ENCODE data around the gene RHOBTB1.

RHOBTB1 gene

DNA sequence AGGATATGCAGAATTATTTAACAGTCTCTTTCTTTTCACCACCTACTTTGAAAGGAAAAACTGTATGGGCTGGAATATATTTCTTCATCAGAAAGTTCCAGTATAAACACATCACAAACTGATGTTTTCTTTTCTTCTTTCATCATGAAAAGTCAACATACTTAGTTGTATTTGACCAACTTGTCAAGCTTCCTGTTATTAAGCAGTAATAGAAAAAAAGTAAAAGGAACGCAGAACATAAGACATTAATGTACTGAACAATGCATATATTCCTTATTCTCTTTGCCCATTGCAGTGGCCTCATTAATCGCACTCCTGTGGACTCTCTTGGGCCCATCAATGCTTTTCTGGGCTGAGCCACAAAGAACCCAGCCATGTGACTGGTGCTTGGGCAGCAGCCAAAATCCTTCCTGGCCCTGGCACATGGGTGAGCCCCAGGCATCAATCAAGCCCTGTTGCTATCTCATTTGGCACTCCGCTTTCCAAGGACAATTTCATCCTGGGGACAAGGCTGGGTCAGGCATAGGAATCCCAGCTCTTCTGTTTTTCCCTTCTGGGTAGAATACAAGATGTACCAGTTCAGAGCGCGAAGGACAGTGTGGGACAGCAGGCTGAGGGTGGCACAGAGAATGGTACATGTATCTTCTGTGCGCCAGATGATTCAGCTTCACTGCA lies 42.3 kb downstream of the RHOBTB1 start:
- no peak for DNase-seq

DNA sequence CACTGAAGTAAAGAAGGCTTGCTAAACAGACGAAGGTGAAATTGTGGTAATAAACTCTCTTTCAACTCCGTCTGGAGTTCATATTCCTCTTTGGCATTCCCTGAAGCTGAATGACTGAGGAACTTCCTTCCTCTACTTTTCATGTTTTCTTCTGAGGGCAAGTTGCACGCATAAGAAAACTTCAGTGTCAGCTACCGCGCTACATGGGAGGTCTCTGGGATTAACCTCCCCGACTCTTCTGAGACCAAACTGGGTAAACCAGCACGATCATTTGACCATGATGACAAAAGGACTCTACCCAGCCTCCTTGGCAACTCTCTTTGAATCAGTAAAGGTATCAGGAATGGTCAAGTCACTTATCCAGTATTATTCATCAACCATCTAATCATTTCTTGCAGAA lies 44.7 kb downstream of the RHOBTB1 start:
- no peak for DNase-seq

DNA sequence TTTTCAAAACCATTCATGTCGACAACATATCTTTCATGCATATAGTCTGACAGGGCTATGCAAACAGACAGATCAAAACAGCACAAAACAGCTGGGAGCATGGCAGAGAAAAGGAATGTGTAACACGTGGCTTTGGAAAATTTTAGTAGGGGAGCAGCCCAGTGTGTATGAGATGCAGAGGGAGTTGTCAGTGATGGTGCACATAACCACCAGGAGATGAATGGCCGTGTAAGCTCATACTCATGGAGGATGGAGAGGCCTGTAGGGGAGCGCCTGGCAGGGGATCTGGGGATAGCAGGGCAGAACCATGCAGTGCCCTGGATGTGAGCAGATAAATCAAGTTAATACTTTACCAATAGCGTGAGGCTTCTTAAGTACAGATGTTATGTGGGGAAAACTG lies 45.7 kb downstream of the RHOBTB1 start:
- DNase-seq = no peak

DNA sequence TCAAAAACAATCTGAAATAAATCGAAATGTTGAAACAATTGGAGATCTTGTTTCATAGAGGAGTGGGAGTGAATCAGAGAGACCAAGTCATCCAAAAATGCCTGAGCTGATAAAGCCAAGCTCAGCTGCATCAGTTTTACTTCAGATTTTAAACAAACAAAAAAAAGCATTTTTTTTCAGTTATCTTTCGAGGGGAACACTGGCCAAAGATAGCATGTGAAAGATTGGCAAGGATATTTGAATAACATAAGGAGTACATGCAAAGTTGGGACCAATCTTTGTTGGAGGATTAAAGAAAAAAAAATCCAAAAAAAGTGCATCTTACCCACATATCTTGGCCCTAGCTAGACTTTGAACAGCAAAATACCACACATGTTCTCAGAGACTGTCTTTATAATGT lies 47.2 kb downstream of the RHOBTB1 start:
- DNase-seq = no peak

DNA sequence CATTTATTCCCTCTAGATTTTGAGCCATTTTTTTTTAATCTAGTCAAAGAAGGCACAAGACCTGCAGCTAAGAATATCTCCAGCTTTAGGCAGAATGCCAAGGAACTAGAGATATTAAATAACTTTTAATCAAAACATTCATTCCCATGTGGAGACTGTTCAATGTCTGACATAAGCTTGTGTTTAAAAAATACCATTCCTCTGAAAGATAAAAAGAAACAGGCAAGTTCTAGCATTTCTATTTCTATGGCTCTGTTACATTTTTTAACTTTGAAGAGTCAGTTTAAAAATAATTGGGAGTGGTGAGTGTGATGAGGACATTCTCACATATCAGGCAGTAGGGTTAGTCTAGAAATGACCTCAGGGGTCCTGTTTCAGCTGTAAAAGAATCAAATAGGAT lies 48.0 kb downstream of the RHOBTB1 start:
- DNase-seq = no peak

DNA sequence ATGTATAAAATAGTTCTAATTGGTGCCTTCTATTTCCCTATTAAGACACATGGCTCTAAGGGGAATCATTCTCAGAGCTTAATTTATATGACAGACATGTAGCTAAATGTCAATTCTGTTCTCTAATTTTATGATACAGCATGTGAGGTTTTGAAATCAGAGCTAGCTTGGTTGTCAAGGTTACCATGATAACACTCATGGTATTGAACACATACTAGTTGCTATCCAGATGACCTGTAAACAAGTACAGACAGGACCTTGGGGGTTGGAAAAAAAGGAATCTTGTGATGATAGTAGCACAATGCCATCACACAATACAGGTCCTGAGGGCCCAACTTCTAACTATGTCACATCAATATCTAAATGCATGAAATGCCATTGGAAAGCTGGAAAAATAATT lies 49.2 kb downstream of the RHOBTB1 start:
- no peak for DNase-seq

DNA sequence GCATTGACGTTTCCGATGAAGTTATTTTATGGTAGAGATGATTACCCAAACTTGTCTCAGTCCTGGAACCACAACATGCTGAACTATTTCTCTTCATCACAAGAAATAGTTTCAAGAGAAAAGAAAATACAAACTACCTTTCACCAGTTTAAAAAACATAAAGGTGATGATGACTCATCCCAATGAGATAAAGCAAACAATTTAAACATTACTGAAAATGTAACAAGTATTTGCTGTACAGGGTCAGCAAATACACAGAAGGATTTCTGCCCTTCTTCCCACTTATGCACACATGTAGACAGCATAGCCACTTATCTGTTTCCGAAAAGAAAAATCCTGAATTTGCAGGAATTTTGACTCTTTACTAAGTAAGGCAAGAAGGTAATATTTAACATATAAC lies 50.8 kb downstream of the RHOBTB1 start:
- no peak for DNase-seq

DNA sequence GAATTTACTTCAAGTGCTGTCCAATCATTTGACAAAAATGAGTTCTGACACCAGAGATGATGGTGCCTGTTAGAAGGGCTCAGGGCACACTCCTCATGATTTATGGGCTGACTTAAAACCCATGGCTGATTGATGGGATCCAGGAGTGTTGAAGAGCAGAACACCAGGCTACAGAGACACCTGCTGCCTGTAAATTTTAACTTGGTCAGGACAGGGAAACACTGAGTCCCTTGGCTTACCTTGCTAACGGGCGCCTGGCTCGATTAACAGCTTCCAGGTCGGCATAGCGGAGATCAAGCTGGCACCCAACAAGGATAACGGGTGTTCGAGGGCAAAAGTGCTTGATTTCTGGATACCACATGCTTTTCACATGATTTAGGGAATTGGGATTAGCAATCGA lies 51.4 kb downstream of the RHOBTB1 start:
- no peak for DNase-seq

DNA sequence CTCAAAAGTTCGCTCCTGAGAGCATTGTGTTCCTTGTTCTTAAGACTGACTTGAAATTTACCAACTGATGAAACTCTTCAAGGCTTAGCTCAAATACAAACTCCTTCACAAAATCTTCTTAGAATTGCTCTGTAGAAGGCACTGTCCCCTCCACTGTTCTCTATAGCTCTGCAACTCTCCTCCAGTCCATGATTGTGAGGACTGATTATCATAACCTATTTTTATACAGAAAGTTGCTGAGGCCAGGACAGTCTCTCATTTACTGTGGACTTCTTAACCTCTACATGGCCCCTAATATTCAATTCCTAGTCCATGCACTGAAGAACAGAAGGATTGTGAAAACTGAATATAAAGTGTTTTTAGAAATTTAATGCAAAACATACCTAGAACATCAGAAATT lies 53.2 kb downstream of the RHOBTB1 start:
- no peak for DNase-seq

DNA sequence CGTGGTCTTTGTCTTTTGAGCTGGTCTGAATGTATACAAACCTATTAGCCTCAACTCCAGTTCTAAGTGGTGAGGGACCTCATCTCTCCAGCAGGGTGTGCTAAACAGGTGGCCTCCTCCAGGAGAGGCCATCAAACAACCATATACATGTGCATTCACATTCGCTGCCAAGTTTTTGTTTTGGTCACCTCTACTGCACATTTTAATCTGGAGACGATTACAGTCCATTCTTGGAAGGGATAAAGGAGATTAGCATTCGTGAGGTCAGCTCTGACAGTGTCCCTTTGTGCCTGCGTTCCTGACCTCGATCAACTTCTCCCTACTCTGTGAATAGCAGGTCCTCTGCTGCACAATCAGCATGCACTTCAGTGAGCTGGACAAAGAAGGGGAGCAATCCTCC lies 60.8 kb downstream of the RHOBTB1 start:
- no peak for DNase-seq

DNA sequence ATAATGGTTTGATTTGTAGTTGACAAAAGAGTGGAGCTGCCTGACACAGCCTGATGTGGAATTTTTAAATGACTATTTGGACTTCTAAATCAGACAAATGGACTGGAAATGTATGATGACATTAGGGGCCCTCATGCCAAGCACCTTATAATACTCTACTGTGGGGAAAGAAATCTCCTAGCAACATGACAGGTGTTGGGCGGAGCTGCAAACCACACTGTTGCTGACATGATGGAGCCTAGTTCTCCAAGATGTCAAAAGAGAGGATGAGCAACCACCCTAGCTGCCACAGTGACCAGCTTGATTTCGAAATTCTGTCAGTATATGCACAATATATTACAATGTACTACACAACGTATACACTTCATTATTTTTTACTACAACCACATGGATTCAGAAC lies 65.8 kb downstream of the RHOBTB1 start:
- DNase-seq = no peak

DNA sequence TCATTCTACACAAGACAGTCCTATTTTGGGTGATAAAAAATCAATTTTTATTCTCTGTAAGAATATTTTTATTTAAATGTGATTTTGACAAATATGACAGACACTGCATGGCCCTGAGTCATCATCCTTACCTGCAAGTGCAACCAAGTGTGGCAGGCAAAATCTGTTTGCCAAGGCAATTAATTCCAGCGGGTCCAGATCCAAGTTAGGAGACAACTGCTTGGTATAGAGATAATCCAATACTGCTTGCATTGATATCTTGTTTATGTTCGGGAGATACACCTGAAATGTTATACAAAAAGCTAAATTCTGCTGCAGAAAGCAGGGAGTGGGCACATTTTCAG lies 66.2 kb downstream of the RHOBTB1 start:
- DNase-seq = no peak

DNA sequence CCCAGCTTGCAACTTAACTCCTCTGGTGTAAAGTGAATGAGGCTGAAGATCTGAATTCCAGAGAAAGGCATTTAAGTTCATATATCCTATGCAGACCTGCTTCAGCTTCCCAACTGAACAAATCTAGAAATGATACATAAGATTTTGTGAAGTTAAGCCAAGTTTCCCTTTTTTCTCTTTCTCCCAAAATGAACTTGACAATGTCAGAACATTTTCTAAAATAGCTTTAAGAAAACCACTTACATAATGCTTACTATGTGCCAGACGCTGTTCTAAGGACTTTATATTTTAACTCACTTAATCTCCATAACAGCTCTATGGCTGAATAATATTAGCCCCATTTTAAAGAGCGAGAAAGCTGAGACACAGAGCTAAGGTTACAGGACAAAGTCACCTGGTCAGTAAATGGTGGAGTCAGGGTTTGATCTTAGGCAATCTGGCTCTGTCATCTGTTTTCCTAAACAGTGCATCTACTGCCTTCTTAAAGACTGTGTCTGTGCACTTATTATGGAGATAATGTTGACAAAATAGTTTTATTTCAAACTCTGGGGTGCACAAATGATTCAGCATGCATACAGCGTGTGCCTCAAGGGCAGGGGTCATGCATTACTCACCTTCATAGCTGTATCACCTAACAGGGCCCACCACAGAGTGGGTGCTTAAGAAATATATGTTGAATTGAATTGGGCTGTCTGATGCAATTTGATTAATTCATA lies 66.8 kb downstream of the RHOBTB1 start:
- no peak for DNase-seq

DNA sequence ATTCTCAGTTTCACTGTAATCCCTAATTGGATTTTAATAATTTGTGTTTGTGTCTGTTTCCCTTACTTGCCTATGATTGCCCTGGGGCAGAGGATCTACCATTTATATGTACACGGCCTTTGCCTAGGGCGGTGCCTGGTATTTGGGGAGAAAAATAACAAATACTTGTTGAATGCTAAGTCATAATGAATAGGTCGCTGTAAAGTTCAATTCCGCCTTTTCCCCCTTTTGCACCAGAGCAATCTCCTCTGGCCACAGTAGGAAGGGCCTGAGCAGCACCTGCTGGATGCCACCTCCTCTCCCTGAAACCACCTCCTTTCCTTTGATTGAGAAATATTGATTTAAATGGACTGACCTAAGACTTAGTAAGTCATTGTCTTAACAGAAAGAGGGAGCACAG lies 70.2 kb downstream of the RHOBTB1 start:
- no peak for DNase-seq

DNA sequence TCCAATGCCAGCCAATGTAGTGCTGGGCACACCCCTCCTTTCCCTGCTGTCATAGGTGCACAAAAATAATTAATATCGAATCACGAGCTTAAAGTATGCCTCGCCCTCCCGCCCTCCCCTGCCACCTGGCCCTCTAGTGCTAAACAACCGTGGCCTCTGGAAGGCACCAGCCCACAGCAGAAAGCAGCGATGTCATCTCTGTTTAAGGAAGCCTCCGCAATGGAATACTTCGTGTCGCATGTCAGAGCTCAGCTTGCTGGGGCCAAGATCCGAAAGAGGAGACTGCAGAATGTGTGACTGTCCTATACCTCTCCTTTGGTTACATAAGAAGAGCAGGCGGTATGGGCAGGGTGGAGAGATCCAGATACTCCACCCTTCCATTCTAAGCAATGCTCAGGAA lies 71.5 kb downstream of the RHOBTB1 start:
- DNase-seq = no peak

DNA sequence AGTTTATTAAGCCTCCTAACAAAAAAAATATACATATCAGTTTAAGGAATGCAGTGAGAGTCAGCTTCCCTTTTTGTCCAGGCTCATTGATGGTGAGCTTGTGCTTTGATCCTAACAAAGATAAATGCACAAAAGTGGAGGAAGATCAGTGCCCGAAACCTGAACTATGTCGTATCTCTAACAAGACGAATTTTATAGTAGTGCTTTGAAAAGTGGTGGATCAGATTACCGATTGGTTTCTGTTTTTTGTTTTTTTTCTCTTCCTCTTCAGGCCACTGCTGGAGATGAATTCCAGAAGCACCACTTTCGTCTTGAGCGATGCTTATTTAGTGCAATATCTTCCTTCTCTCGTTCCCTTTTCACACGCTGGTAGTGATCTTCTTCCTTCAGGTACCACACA lies 72.8 kb downstream of the RHOBTB1 start:
- DNase-seq = no peak

DNA sequence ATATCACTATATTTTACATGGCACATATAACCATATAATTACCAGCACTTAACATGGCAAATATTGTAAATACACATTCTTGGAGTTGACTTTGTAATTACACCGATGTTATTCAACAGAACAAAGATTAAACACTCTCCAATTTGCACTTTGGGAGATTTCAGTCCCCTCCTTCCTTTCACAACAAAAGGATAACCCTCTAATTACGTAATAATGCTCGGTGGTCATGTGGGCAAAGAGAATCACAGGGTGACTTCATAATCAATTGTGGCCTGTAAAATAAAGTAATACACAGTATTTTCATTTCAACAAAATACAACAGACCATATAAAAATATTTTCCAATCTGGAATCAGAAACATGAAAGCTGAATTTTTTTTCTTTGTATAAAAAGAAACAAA lies 73.2 kb downstream of the RHOBTB1 start:
- no peak for DNase-seq

DNA sequence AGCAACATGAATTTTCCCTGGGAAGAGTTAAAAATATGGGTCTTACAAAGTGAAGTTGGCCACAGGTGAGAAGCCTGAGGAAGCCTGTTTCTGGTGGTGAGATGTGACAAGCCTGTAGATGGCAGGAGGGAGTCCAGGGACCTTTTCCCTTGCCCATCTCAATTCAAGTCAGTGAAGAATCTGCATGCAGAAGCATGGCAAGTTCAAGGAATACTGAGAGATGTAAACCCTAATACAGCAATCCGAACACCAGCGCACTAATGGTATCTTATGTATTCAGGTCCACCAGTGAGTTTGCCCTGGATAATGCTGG lies 73.6 kb downstream of the RHOBTB1 start:
- DNase-seq = no peak

DNA sequence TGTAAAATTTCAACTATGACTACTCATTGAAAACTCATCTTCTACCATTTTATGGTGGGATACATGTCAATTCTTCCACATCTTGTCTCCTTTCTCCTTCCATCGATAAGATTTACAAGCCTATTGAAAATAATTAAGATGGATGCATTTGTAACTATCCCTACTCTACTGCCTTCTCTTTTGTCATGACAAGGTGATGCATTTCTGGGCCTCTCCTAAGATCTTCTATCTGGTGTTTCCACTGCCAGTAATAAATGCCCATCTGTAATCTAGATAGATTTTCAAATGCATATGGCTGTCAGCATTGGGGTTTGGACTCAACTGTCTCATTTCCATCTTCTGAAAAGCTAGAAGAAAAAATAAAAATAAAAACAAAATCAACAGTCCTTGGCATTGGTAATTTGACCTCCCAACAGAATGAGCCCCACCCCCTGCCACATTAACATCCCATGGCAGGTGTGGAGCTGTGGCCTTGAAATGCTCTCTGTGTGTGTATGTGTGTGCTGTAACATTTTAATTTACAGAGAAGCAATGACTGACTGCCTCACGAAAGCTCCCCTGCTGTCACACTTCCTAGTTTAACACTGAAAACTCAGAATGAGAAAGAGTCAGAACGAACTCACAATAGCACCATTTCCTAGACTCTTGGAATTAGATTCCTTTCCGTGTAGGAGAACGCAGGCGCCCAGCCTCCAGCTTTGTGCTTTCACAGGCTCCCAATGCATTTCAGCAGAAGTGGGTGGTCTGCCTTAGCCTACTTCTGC lies 74.2 kb downstream of the RHOBTB1 start:
- DNase-seq = no peak

DNA sequence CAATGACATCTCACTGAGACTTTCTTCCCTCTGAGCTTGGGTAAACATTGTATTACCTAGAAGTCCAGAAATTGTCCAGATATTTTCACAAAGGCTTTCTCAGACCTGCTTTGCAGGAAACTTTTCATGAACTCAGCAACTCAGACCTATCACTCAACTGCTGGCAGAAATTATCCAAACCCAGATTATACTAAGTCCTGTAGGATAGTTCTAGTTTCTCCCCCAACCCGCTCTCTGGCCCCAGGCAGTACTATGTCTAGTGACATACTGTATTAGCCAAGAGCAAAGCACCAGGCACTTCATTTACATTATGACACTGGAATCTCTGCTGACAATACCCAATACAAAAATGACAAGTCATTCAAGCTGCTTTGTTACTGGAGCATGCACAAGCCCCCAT lies 75.0 kb downstream of the RHOBTB1 start:
- DNase-seq = no peak

DNA sequence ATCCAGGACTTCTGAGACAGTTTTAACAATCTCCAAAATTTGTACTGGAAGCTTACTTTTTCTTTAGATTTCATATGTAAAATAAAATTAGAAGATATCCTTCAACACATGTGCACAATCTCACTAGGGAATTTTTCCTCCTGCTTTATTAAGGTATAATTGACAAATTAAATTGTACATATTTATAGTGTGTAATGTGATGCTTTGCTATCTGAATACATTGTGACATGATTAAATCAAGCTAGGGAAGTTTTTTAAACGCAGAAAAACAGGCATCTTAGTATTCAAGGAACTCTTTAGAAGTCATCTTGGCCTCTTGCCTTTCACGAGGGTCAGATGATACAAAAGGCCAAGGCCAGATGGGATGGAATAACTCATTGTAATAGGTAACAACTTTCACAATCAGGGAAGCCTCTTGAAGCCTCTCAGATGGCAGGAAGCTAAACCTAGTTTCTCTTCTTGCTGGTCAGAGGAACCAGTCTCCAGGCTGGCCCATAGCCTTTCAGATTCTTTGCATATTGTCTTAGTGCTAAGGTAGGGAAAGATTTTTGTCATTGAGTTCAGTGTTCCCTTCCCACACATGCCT lies 78.7 kb downstream of the RHOBTB1 start:
- no peak for DNase-seq

DNA sequence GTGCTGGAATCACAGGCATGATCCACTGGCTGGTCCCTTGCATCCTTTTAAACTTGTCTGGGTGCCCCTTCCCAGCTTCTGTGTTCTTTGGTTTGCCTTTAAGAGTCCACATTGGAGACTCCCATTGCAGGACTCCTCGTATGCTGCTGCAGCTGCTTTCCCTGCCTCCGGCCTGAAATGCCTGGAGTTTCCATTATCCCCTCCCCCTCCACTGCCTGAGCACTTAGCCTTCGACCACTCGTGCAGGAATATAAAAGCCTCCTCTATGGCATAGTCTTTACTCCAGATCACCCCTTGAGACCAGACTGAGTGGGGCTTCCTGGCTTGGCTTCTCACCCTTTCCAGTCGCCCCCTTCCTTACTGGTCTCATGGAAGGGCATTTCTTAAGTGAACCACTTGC lies 80.2 kb downstream of the RHOBTB1 start:
- DNase-seq = no peak

DNA sequence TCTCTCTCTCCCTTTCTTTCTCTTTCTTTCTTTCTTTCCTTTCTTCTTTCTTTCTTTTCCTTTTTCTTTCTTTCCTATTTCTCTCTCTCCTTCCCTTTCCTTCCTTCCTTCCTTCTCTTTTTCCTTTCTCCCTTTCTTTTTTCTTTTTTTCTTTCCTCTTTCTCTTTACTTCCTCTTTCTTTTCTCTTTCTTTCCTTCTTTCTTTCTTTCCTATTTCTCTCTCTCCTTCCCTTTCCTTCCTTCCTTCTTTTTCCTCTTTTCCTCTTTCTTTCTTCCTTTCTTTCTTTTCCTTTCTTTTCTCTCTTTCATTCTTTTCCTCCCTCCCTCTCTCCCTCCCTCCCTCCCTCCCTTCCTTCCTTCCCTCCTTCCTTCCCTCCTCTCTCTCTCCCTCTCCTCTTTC lies 81.5 kb downstream of the RHOBTB1 start:
- no peak for DNase-seq

DNA sequence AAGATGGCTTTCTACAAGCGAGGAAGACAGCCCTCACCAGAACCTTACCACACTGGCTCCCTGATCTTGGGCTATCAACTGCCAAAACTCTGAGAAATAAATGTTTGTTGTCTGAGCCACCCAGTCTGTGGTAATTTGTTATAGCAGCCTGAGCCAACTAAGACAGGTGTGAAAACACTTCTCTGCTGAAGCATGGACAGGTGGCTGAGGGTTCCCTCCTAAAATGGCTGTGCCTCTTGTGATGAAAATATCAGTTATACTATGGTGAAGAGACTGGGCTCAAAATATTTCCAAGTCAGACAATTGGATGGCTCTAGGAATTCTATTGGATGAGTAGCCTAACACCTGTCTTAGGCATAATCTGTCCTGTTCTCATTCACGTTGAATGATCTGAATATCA lies 87.6 kb downstream of the RHOBTB1 start:
- no peak for DNase-seq
